Measurements from ENCODE around the gene HOXA7. TPM values are rescaled to one million over a fixed set of nuclear protein-coding genes. Genes with fewer than 3 reads are reported as not detected.
A peak's percentile ranks its signal among the peaks of the same experiment; 100 is the strongest.

The HOXA7 gene
- total RNA-seq, result under 1 TPM; 0.28 to 0.54 TPM

- Histone ChIP-seq H3K4me1 (ENCODE audit: control insufficient read depth in 1 of 2, low read depth in 2 of 2) (peaks cover 13 to 34% of the 10 kb centered on the region in 2 donors), H3K9me3 (no peaks in the 10 kb centered on the region), H3K4me3 (peak within 1 kb of the TSS; percentile 72), H3K27me3 (replicated peaks; ENCODE audit: insufficient read depth) (no peaks in the 10 kb centered on the region), H3K36me3 (no peaks in the 10 kb centered on the region), H3K27ac (peak within 1 kb of the TSS; percentile 36 to 87)
- no peak for ATAC-seq (ENCODE audit: insufficient number of reproducible peaks, low FRiP score, low read depth)
- DNase-seq (ENCODE audit: low spot score), result no peak
- TF ChIP-seq CTCF (IDR thresholded peaks at IDR 0.05), result no peak
Observed at GRCh38 chr7:27156508-27156898, at the start of gene HOXA7. Gene HOXA7 (minus strand): TSS chr7:27156675. CDS start chr7:27156545, 130 bp downstream.

GRCh38 chr7:27205325-27206280 is 49.1 kb upstream of the HOXA7 start:
- no peak for ATAC-seq (ENCODE audit: insufficient number of reproducible peaks, low FRiP score, low read depth)
- Histone ChIP-seq H3K27ac (no peak overlapping the region), H3K4me1 (ENCODE audit: control insufficient read depth in 1 of 2, low read depth in 2 of 2) (peaks cover 12 to 30% of the 10 kb centered on the region in 2 donors), H3K27me3 (replicated peaks; ENCODE audit: insufficient read depth) (peaks cover 53% of the 10 kb centered on the region), H3K36me3 (no peaks in the 10 kb centered on the region), H3K4me3 (peak overlapping the region; percentile 44), H3K9me3 (no peaks in the 10 kb centered on the region)
- DNase-seq (ENCODE audit: low spot score), result no peak
- TF ChIP-seq CTCF (IDR thresholded peaks at IDR 0.05), result no peak

- TF ChIP-seq CTCF (IDR thresholded peaks at IDR 0.05), result no peak
- Histone ChIP-seq H3K4me1 (ENCODE audit: control insufficient read depth in 1 of 2, low read depth in 2 of 2) (peaks cover 16 to 34% of the 10 kb centered on the region in 2 donors), H3K36me3 (no peaks in the 10 kb centered on the region), H3K9me3 (no peaks in the 10 kb centered on the region), H3K4me3 (peak overlapping the region; percentile 44), H3K27ac (no peak overlapping the region), H3K27me3 (replicated peaks; ENCODE audit: insufficient read depth) (peaks cover 58% of the 10 kb centered on the region)
- ATAC-seq (ENCODE audit: insufficient number of reproducible peaks, low FRiP score, low read depth), result no peak
- no peak for DNase-seq (ENCODE audit: low spot score)
Observed at GRCh38 chr7:27204851-27205322, 48.4 kb upstream of the HOXA7 start.

GRCh38 chr7:27203964-27204594 is 47.6 kb upstream of the HOXA7 start:
- peaks cover 16 to 38% of the 10 kb centered on the region in 2 donors for H3K4me1 ChIP-seq (ENCODE audit: control insufficient read depth in 1 of 2, low read depth in 2 of 2)
- ATAC-seq (ENCODE audit: insufficient number of reproducible peaks, low FRiP score, low read depth) (no peak), DNase-seq (ENCODE audit: low spot score) (no peak)
- peaks cover 60% of the 10 kb centered on the region for H3K27me3 ChIP-seq (replicated peaks; ENCODE audit: insufficient read depth)
- no peak overlapping the region for H3K27ac ChIP-seq
- H3K9me3 ChIP-seq, result no peaks in the 10 kb centered on the region
- no peak for TF ChIP-seq CTCF (IDR thresholded peaks at IDR 0.05)
- no peak overlapping the region for H3K4me3 ChIP-seq
- no peaks in the 10 kb centered on the region for H3K36me3 ChIP-seq

GRCh38 chr7:27203365-27203953 is 47.0 kb upstream of the HOXA7 start:
- no peak for DNase-seq (ENCODE audit: low spot score)
- no peak for TF ChIP-seq CTCF (IDR thresholded peaks at IDR 0.05)
- H3K4me1 ChIP-seq (ENCODE audit: control insufficient read depth in 1 of 2, low read depth in 2 of 2), result peaks cover 16 to 41% of the 10 kb centered on the region in 2 donors
- no peak for ATAC-seq (ENCODE audit: insufficient number of reproducible peaks, low FRiP score, low read depth)
- no peak overlapping the region for H3K27ac ChIP-seq
- H3K36me3 ChIP-seq, result no peaks in the 10 kb centered on the region
- H3K4me3 ChIP-seq, result no peak overlapping the region
- no peaks in the 10 kb centered on the region for H3K9me3 ChIP-seq
- peaks cover 66% of the 10 kb centered on the region for H3K27me3 ChIP-seq (replicated peaks; ENCODE audit: insufficient read depth)
